Globus pallidus (tissue), 1 donor: ENCODE data around the gene TEPSIN.
A peak's percentile ranks its signal among the peaks of the same experiment; 100 is the strongest.

Experiments used
- DNase-seq: peaks from one replicate; pipeline ENCODE4 v3.0.0-alpha.2; 2015; ENCODE audit warnings: low spot score

The TEPSIN gene

GRCh38 chr17:81221371-81221841 is 17.4 kb downstream of the TEPSIN start:
- no peak for DNase-seq

GRCh38 chr17:81219476-81220180 is 19.2 kb downstream of the TEPSIN start:
- no peak for DNase-seq

GRCh38 chr17:81218991-81219390 is 19.9 kb downstream of the TEPSIN start:
- DNase-seq, result no peak

GRCh38 chr17:81218459-81218858 is 20.4 kb downstream of the TEPSIN start:
- no peak for DNase-seq

- no peak for DNase-seq
Observed at GRCh38 chr17:81217491-81217890, 21.4 kb downstream of the TEPSIN start.

GRCh38 chr17:81213978-81214377 is 24.9 kb downstream of the TEPSIN start:
- no peak for DNase-seq

GRCh38 chr17:81212365-81212764 is 26.5 kb downstream of the TEPSIN start:
- DNase-seq, result no peak

- DNase-seq, result no peak
Observed at GRCh38 chr17:81210868-81211267, 28.0 kb downstream of the TEPSIN start.

GRCh38 chr17:81210466-81210865 is 28.4 kb downstream of the TEPSIN start:
- DNase-seq, result no peak

- no peak for DNase-seq
Observed at GRCh38 chr17:81209141-81209540, 29.7 kb downstream of the TEPSIN start.

GRCh38 chr17:81208651-81209050 is 30.2 kb downstream of the TEPSIN start:
- no peak for DNase-seq

GRCh38 chr17:81207610-81208581 is 31.0 kb downstream of the TEPSIN start:
- DNase-seq, result no peak

GRCh38 chr17:81206657-81207056 is 32.2 kb downstream of the TEPSIN start:
- DNase-seq, result no peak

GRCh38 chr17:81206166-81206565 is 32.7 kb downstream of the TEPSIN start:
- DNase-seq, result no peak

- DNase-seq, result no peak
Observed at GRCh38 chr17:81204578-81204977, 34.3 kb downstream of the TEPSIN start.

- DNase-seq, result no peak
Observed at GRCh38 chr17:81203136-81203535, 35.7 kb downstream of the TEPSIN start.

GRCh38 chr17:81202318-81202717 is 36.5 kb downstream of the TEPSIN start:
- DNase-seq, result no peak

- DNase-seq, result peak; percentile 80
Observed at GRCh38 chr17:81200695-81201580, 37.9 kb downstream of the TEPSIN start.

- DNase-seq, result no peak
Observed at GRCh38 chr17:81200201-81200600, 38.7 kb downstream of the TEPSIN start.

- DNase-seq, result no peak
Observed at GRCh38 chr17:81199482-81199830, 39.4 kb downstream of the TEPSIN start.

- no peak for DNase-seq
Observed at GRCh38 chr17:81198826-81199481, 39.9 kb downstream of the TEPSIN start.
